Measurements from ENCODE around the gene KAT6B.
"Not testable (repeated sequence)": the region's sequence is repeated elsewhere in the genome, so short reads cannot be mapped to it uniquely, and the experiment has no call there.

Gene KAT6B

GRCh38 chr10:74859546-74859945 is 33.1 kb downstream of the KAT6B start:
- DNase-seq (ENCODE audit: low read depth in 2 of 2), result no peak

GRCh38 chr10:74862625-74863024 is 36.2 kb downstream of the KAT6B start:
- DNase-seq (ENCODE audit: low read depth in 2 of 2), result no peak

GRCh38 chr10:74863551-74863950 is 37.2 kb downstream of the KAT6B start:
- DNase-seq (ENCODE audit: low read depth in 2 of 2), result no peak

- DNase-seq (ENCODE audit: low read depth in 2 of 2), result no peak
Observed at GRCh38 chr10:74867351-74867750, 41.0 kb downstream of the KAT6B start.

- DNase-seq (ENCODE audit: low read depth in 2 of 2), result no peak
Observed at GRCh38 chr10:74868392-74868977, 42.1 kb downstream of the KAT6B start.

GRCh38 chr10:74869635-74870034 is 43.2 kb downstream of the KAT6B start:
- DNase-seq (ENCODE audit: low read depth in 2 of 2), result no peak

- no peak for DNase-seq (ENCODE audit: low read depth in 2 of 2)
Observed at GRCh38 chr10:74870191-74870590, 43.8 kb downstream of the KAT6B start.

- no peak for DNase-seq (ENCODE audit: low read depth in 2 of 2)
Observed at GRCh38 chr10:74871595-74872382, 45.4 kb downstream of the KAT6B start.

- no peak for DNase-seq (ENCODE audit: low read depth in 2 of 2)
Observed at GRCh38 chr10:74873803-74874454, 47.5 kb downstream of the KAT6B start.

GRCh38 chr10:74874649-74875048 is 48.2 kb downstream of the KAT6B start:
- no peak for DNase-seq (ENCODE audit: low read depth in 2 of 2)

- DNase-seq (ENCODE audit: low read depth in 2 of 2), result no peak
Observed at GRCh38 chr10:74875068-74875467, 48.7 kb downstream of the KAT6B start.

- no peak for DNase-seq (ENCODE audit: low read depth in 2 of 2)
Observed at GRCh38 chr10:74875966-74876365, 49.6 kb downstream of the KAT6B start.

GRCh38 chr10:74877054-74877453 is 50.7 kb downstream of the KAT6B start:
- not testable (repeated sequence) for DNase-seq (ENCODE audit: low read depth in 2 of 2)

GRCh38 chr10:74877898-74878297 is 51.5 kb downstream of the KAT6B start:
- DNase-seq (ENCODE audit: low read depth in 2 of 2), result no peak

- no peak for DNase-seq (ENCODE audit: low read depth in 2 of 2)
Observed at GRCh38 chr10:74880041-74880440, 53.6 kb downstream of the KAT6B start.

- DNase-seq (ENCODE audit: low read depth in 2 of 2), result no peak
Observed at GRCh38 chr10:74881253-74881884, 55.0 kb downstream of the KAT6B start.

- no peak for DNase-seq (ENCODE audit: low read depth in 2 of 2)
Observed at GRCh38 chr10:74882427-74882826, 56.0 kb downstream of the KAT6B start.

- DNase-seq (ENCODE audit: low read depth in 2 of 2), result no peak
Observed at GRCh38 chr10:74882831-74883230, 56.4 kb downstream of the KAT6B start.

GRCh38 chr10:74883428-74883827 is 57.0 kb downstream of the KAT6B start:
- no peak for DNase-seq (ENCODE audit: low read depth in 2 of 2)

- no peak for DNase-seq (ENCODE audit: low read depth in 2 of 2)
Observed at GRCh38 chr10:74887614-74888284, 61.3 kb downstream of the KAT6B start.

GRCh38 chr10:74888962-74889661 is 62.7 kb downstream of the KAT6B start:
- no peak for DNase-seq (ENCODE audit: low read depth in 2 of 2)
